GM12878 (cell line): ENCODE measurements around the gene AGBL4. TPM values are rescaled to one million over a fixed set of nuclear protein-coding genes. Genes with fewer than 3 reads are reported as not detected.

Experiments
- ATAC-seq: fragments of 200-7000 bp; cut with Tn5 transposase; 3 replicates; pipeline ENCODE4 v1.9.1; 2020; ENCODE audit warnings: mild to moderate bottlenecking, moderate library complexity
- BruUV-seq: library from RNA; stranded (reverse); fragments of 400-500 nt; replicated peaks from 2 replicates; lab custom pipeline; 2021; lab: Mats Ljungman, UMichigan
- CTCF ChIA-PET: fragments of 300-600 bp; sonication (Branson Sonifier 250); formaldehyde crosslinking; extraction: SDS; loops from one replicate; lab custom pipeline; 2021; ENCODE audit warnings: inconsistent platforms; lab: Yijun Ruan, JAX
- POLR2A ChIA-PET: fragments of 350-600 bp; formaldehyde crosslinking; extraction: SDS; loops from one replicate; lab custom pipeline; 2021; ENCODE audit warnings: inconsistent platforms; lab: Charles Lee
- RAD21 ChIA-PET: fragments of 300-600 bp; sonication (Branson Sonifier 250); formaldehyde crosslinking; loops from one replicate; lab custom pipeline; 2023; ENCODE audit warnings: antibody characterized with exemption; ENCODE audit not compliant: unreplicated experiment; lab: Charles Lee
- SMC1A ChIA-PET: fragments of 300-600 bp; sonication (Branson Sonifier 250); formaldehyde crosslinking; loops from one replicate; lab custom pipeline; 2023; ENCODE audit not compliant: unreplicated experiment, uncharacterized antibody; lab: Charles Lee
- DNase-seq: peaks from one replicate; pipeline ENCODE4 v3.0.0-alpha.2; 2011; ENCODE audit warnings: low read depth, low spot score
- FAIRE-seq: peaks from 3 replicates; lab custom pipeline; 2011; peaks lifted over from hg19 to GRCh38; lab: Jason Lieb, UNC
- H2AFZ ChIP-seq: 2 replicates; pipeline ENCODE4 v1.6.0; 2011; ENCODE audit warnings: low read depth, low read length, control low read depth; ENCODE audit not compliant: control insufficient read depth
- H3K27ac ChIP-seq: 2 replicates; pipeline ENCODE4 v1.5.1; 2011; ENCODE audit warnings: control low read depth; ENCODE audit not compliant: control insufficient read depth, insufficient read depth
- H3K27me3 ChIP-seq, 2 experiments: replicated peaks in 1 of 2; 2 replicates each; pipeline versions ENCODE4 v1.6.0 to v1.6.1; 2011; ENCODE audit warnings: low read length in 1 of 2; ENCODE audit not compliant: control insufficient read depth in 2 of 2, insufficient read depth in 2 of 2
- H3K36me3 ChIP-seq, 2 experiments: 2 replicates each; pipeline ENCODE4 v1.5.1; 2011; ENCODE audit warnings: low read length in 1 of 2; ENCODE audit not compliant: control insufficient read depth in 2 of 2, insufficient read depth in 2 of 2
- H3K4me1 ChIP-seq: 2 replicates; pipeline ENCODE4 v1.6.1; 2011; ENCODE audit warnings: mild to moderate bottlenecking, low read length, moderate library complexity, mixed read lengths; ENCODE audit not compliant: control insufficient read depth, insufficient read depth
- H3K4me2 ChIP-seq: 2 replicates; pipeline ENCODE4 v1.6.0; 2011; ENCODE audit warnings: control low read depth; ENCODE audit not compliant: control insufficient read depth, insufficient read depth
- H3K4me3 ChIP-seq: fragments of 200-600 bp; sonication (generic); 2 replicates; pipeline ENCODE4 v1.5.1; 2016
- H3K79me2 ChIP-seq: 2 replicates; pipeline ENCODE4 v1.6.0; 2011; ENCODE audit warnings: low read length; ENCODE audit not compliant: control insufficient read depth, insufficient read depth
- H3K9ac ChIP-seq: 2 replicates; pipeline ENCODE4 v1.8.0; 2011; ENCODE audit warnings: low read length, control low read depth, mixed read lengths; ENCODE audit not compliant: control insufficient read depth, insufficient read depth
- H3K9me3 ChIP-seq: replicated peaks from 3 replicates; pipeline ENCODE4 v1.5.1; 2011; ENCODE audit warnings: mild to moderate bottlenecking, low read length; ENCODE audit not compliant: control insufficient read depth, insufficient read depth
- H4K20me1 ChIP-seq: 2 replicates; pipeline ENCODE4 v1.6.0; 2011; ENCODE audit not compliant: control insufficient read depth, insufficient read depth
- CEBPB ChIP-seq, 2 experiments: fragments of 150-350 bp in 1 of 2; IDR thresholded peaks; 2 replicates each; pipeline ENCODE4 v1.6.1; 2012 to 2014; ENCODE audit warnings: low read depth in 2 of 2, low read length in 2 of 2, borderline replicate concordance in 1 of 2, inconsistent platforms in 1 of 2
- NR2C2 ChIP-seq: IDR thresholded peaks from 2 replicates; pipeline ENCODE4 v1.6.1; 2011; ENCODE audit warnings: borderline replicate concordance, low read depth; ENCODE audit not compliant: control insufficient read depth, insufficient read length
- POLR2A ChIP-seq: IDR thresholded peaks from 2 replicates; pipeline ENCODE4 v1.6.1; 2011; ENCODE audit warnings: low read depth, mild to moderate bottlenecking, low read length
- REST ChIP-seq: IDR thresholded peaks from 2 replicates; pipeline ENCODE4 v1.6.1; 2012; ENCODE audit warnings: mild to moderate bottlenecking, low read depth, low read length
- SIN3A ChIP-seq: IDR thresholded peaks from 2 replicates; pipeline ENCODE4 v1.6.1; 2012; ENCODE audit warnings: low read depth, low read length, improper control_type of control experiment
- SMARCA5 ChIP-seq: fragments of 450-650 bp; IDR thresholded peaks from 2 replicates; pipeline ENCODE4 v1.6.1; 2017; ENCODE audit warnings: mild to moderate bottlenecking
- TARDBP ChIP-seq: IDR thresholded peaks from 2 replicates; pipeline ENCODE4 v1.6.1; 2016; ENCODE audit warnings: borderline replicate concordance
- TBL1XR1 ChIP-seq: IDR thresholded peaks from 2 replicates; pipeline ENCODE4 v1.6.1; 2012; ENCODE audit warnings: low read depth, low read length, improper control_type of control experiment
- WGBS: methylation state at CpG from one replicate; pipeline ENCODE4 v1.1.6; 2016; ENCODE audit warnings: low lambda C conversion rate; ENCODE audit not compliant: insufficient replicate concordance, insufficient coverage; ENCODE audit errors: missing lambda C conversion rate; 5-methylcytosine and 5-hydroxymethylcytosine counted together
- in situ Hi-C: fragments of 300-500 bp; cut with MboI; formaldehyde crosslinking; loops from 9 replicates; pipeline ENCODE4 v1.14.3; 2018; ENCODE audit warnings: mixed read lengths
- intact Hi-C: fragments of 100-400 bp; cut with micrococcal nuclease; formaldehyde crosslinking; loops from one replicate; pipeline ENCODE4 v1.14.2; 2022; ENCODE audit not compliant: unreplicated experiment
- polyA plus RNA-seq, 11 experiments: library from polyadenylated mRNA; depleted of rRNA in 4 of 11; unstranded in 6 of 11; stranded (reverse) in 5 of 11; fragments of >200 nt; fragmentation: Nextera tagmentation in 4 of 11; fragmentation: Illumina TruSeq in 1 of 11; extraction: Ambion mirVana in 4 of 11; extraction: Trizol in 1 of 11; gene quantifications; 1 replicate in 1 of 11; 2 replicates in 10 of 11; pipeline versions ENCODE4 v1.2.1 to v1.2.3, GENCODE V29; 2011 to 2016; ENCODE audit warnings: inconsistent platforms in 2 of 11, missing spikeins in 2 of 11, low read depth in 1 of 11
- total RNA-seq, 4 experiments: library from RNA; depleted of rRNA in 3 of 4; stranded (reverse); fragments of >200 nt in 3 of 4; fragmentation: Illumina TruSeq in 1 of 4; extraction: Trizol in 1 of 4; gene quantifications; 2 replicates each; pipeline versions ENCODE4 v1.2.1 to v1.2.3, GENCODE V29; 2013 to 2021
- TF ChIP-seq, protein P1 (sequence below): fragments of 450-650 bp; IDR thresholded peaks from 2 replicates; pipeline ENCODE4 v1.6.1; 2017; ENCODE audit warnings: low read depth, mild to moderate bottlenecking, moderate library complexity
- TF ChIP-seq, protein P2 (sequence below): IDR thresholded peaks from 2 replicates; pipeline ENCODE4 v1.6.1; 2011; ENCODE audit warnings: borderline replicate concordance, low read depth, mild to moderate bottlenecking, moderate library complexity, mixed read lengths, low read length; ENCODE audit not compliant: insufficient read depth; ENCODE audit errors: extremely low read length
- TF ChIP-seq, protein P3 (sequence below): IDR thresholded peaks from 2 replicates; pipeline ENCODE4 v1.6.1; 2012; ENCODE audit warnings: low read length, inconsistent platforms

The AGBL4 gene
- total and polyA plus RNA-seq, 10 of the 15 experiments (the other 5 are each of a cell fraction or from before 2014, with no cell fraction given), result 0.31 TPM; not detected in 9

DNA sequence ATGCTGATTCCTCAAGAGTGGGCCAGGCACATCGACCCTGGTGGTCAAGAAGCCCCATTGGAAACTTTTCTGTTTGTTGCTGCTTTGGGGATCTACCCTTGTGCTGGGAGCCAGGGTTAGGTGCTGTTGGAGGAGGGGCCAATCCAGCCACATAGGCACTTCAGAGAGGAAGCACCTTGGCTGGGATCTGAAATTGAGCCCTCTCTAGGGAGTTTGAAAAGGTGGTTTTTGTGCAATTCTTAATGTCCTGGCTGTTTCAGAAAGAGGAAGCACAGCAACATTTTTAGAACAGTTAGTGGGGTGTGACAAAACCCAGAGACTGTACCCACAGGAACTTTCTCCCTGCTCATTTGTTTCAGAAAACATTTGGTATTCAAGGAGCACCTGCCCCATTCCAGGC, 1229.9 kb downstream of the AGBL4 start (continued):
- TF ChIP-seq SMARCA5 (no peak), TBL1XR1 (no peak), REST (no peak), CEBPB (IDR thresholded peaks at IDR 0.05; ENCODE audit: borderline replicate concordance in 1 of 2, low read depth in 2 of 2, low read length in 2 of 2) (no peak)

GRCh38 chr1:48792961-48793360, 1230.8 kb downstream of the AGBL4 start:
- H3K27me3 ChIP-seq, result no peaks in the 10 kb centered on the region
- BruUV-seq, result no TSS peak
- no peak overlapping the region for H3K9ac ChIP-seq
- no peak overlapping the region for H3K27ac ChIP-seq
- ATAC-seq, result no peak
- intact Hi-C loops (no loop called here), in situ Hi-C loops (no loop called here)
- no peaks in the 10 kb centered on the region for H4K20me1 ChIP-seq
- H3K79me2 ChIP-seq, result no peaks in the 10 kb centered on the region
- ChIA-PET POLR2A (no interaction called here), CTCF (no interaction called here), RAD21 (no interaction called here), SMC1A (no interaction called here)
- no peaks in the 10 kb centered on the region for H3K4me1 ChIP-seq
- no peaks in the 10 kb centered on the region for H3K9me3 ChIP-seq
- no peaks in the 10 kb centered on the region for H3K36me3 ChIP-seq
- no peak overlapping the region for H2AFZ ChIP-seq
- H3K4me2 ChIP-seq, result no peak overlapping the region
- TF ChIP-seq, protein P1, sequence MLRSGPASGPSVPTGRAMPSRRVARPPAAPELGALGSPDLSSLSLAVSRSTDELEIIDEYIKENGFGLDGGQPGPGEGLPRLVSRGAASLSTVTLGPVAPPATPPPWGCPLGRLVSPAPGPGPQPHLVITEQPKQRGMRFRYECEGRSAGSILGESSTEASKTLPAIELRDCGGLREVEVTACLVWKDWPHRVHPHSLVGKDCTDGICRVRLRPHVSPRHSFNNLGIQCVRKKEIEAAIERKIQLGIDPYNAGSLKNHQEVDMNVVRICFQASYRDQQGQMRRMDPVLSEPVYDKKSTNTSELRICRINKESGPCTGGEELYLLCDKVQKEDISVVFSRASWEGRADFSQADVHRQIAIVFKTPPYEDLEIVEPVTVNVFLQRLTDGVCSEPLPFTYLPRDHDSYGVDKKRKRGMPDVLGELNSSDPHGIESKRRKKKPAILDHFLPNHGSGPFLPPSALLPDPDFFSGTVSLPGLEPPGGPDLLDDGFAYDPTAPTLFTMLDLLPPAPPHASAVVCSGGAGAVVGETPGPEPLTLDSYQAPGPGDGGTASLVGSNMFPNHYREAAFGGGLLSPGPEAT, result no peak
- TF ChIP-seq, protein P2, sequence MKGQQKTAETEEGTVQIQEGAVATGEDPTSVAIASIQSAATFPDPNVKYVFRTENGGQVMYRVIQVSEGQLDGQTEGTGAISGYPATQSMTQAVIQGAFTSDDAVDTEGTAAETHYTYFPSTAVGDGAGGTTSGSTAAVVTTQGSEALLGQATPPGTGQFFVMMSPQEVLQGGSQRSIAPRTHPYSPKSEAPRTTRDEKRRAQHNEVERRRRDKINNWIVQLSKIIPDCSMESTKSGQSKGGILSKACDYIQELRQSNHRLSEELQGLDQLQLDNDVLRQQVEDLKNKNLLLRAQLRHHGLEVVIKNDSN, result no peak
- TF ChIP-seq TARDBP (no peak), SIN3A (no peak), POLR2A (no peak), NR2C2 (no peak)
- TF ChIP-seq, protein P3, sequence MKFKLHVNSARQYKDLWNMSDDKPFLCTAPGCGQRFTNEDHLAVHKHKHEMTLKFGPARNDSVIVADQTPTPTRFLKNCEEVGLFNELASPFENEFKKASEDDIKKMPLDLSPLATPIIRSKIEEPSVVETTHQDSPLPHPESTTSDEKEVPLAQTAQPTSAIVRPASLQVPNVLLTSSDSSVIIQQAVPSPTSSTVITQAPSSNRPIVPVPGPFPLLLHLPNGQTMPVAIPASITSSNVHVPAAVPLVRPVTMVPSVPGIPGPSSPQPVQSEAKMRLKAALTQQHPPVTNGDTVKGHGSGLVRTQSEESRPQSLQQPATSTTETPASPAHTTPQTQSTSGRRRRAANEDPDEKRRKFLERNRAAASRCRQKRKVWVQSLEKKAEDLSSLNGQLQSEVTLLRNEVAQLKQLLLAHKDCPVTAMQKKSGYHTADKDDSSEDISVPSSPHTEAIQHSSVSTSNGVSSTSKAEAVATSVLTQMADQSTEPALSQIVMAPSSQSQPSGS, result no peak
- 29% methylated on average over 1 of the region's 1 CpG for WGBS
- no peak overlapping the region for H3K4me3 ChIP-seq
- no peak for FAIRE-seq
- DNase-seq, result no peak
